HepG2 (cell line): ENCODE results near the gene C6orf132. TPM values are rescaled to one million over a fixed set of nuclear protein-coding genes. Genes with fewer than 3 reads are reported as not detected.

Source experiments
- ATAC-seq: fragments of 200-7000 bp; cut with Tn5 transposase; 3 replicates; pipeline ENCODE4 v1.9.1; 2020; ENCODE audit warnings: mild to moderate bottlenecking, moderate library complexity
- BruUV-seq: library from RNA; stranded (reverse); fragments of 400-500 nt; replicated peaks from 2 replicates; lab custom pipeline; 2021; lab: Mats Ljungman, UMichigan
- CTCF ChIA-PET: fragments of 300-600 bp; formaldehyde crosslinking; extraction: SDS; loops from one replicate; lab custom pipeline; 2021; ENCODE audit warnings: low total read pairs, inconsistent platforms, low intra/inter-chr PET ratio; lab: Yijun Ruan, JAX
- POLR2A ChIA-PET: fragments of 350-600 bp; sonication (Branson Sonifier 250); formaldehyde crosslinking; loops from one replicate; lab custom pipeline; 2020; ENCODE audit warnings: antibody characterized with exemption, inconsistent platforms; lab: Yijun Ruan, JAX
- DNase-seq: peaks from one replicate; pipeline ENCODE4 v3.0.0-alpha.2; 2015; ENCODE audit warnings: low spot score
- FAIRE-seq: peaks from 3 replicates; lab custom pipeline; 2011; peaks lifted over from hg19 to GRCh38; lab: Jason Lieb, UNC
- H2AFZ ChIP-seq: one replicate; pipeline ENCODE4 v1.6.1; 2011; ENCODE audit warnings: low read length, inconsistent platforms
- H3K27ac ChIP-seq: fragments of 300-600 bp; 3 replicates; pipeline ENCODE4 v1.8.0; 2011; ENCODE audit warnings: mixed run types, mild to moderate bottlenecking, mixed read lengths, low read length, inconsistent platforms; ENCODE audit not compliant: insufficient read depth; ENCODE audit errors: extremely low read length
- H3K27me3 ChIP-seq, 2 experiments: fragments of 200-600 bp in 1 of 2; 2 replicates in 1 of 2; 3 replicates in 1 of 2; pipeline versions ENCODE4 v1.6.0 to v1.8.0; 2011; ENCODE audit warnings: low read length in 2 of 2, mild to moderate bottlenecking in 2 of 2, moderate library complexity in 2 of 2, inconsistent platforms in 1 of 2; ENCODE audit not compliant: insufficient read depth in 2 of 2, control insufficient read depth in 1 of 2
- H3K36me3 ChIP-seq, 2 experiments: fragments of 200-600 bp in 1 of 2; replicated peaks in 1 of 2; 2 replicates in 1 of 2; 3 replicates in 1 of 2; pipeline versions ENCODE4 v1.5.1 to v1.8.0; 2011; ENCODE audit warnings: low read length in 2 of 2, inconsistent platforms in 1 of 2; ENCODE audit not compliant: insufficient read depth in 2 of 2, control insufficient read depth in 1 of 2
- H3K4me1 ChIP-seq: 2 replicates; pipeline ENCODE4 v1.5.1; 2012; ENCODE audit warnings: low read length, inconsistent platforms; ENCODE audit not compliant: insufficient read depth
- H3K4me2 ChIP-seq: 2 replicates; pipeline ENCODE4 v1.6.0; 2011; ENCODE audit warnings: low read depth, low read length, inconsistent platforms
- H3K4me3 ChIP-seq, 3 experiments: fragments of 200-600 bp in 1 of 3; sonication (generic), shearing (Covaris generic) in 1 of 3; replicated peaks in 1 of 3; 2 replicates each; pipeline ENCODE4 v1.5.1; 2011 to 2016; ENCODE audit warnings: low read length in 3 of 3, inconsistent platforms in 2 of 3, low read depth in 2 of 3, mild to moderate bottlenecking in 2 of 3, control low read depth in 1 of 3, mixed read lengths in 1 of 3; ENCODE audit not compliant: insufficient read depth in 1 of 3
- H3K79me2 ChIP-seq: one replicate; pipeline ENCODE4 v1.6.1; 2011; ENCODE audit warnings: low read length, inconsistent platforms; ENCODE audit not compliant: insufficient read depth
- H3K9ac ChIP-seq: 2 replicates; pipeline ENCODE4 v1.6.0; 2011; ENCODE audit warnings: mild to moderate bottlenecking, low read depth, low read length, inconsistent platforms; ENCODE audit not compliant: insufficient read depth
- H3K9me3 ChIP-seq: 2 replicates; pipeline ENCODE4 v1.5.1; 2012; ENCODE audit warnings: mild to moderate bottlenecking, low read length
- H4K20me1 ChIP-seq: 2 replicates; pipeline ENCODE4 v1.6.0; 2011; ENCODE audit warnings: inconsistent platforms, mild to moderate bottlenecking, low read length, moderate library complexity; ENCODE audit not compliant: insufficient read depth
- AGO2 ChIP-seq: fragments of 200-400 bp; formaldehyde crosslinking; optimal IDR thresholded peaks from 2 replicates; pipeline ENCODE3; 2017; ENCODE audit warnings: mild to moderate bottlenecking, low read depth, low read length, moderate library complexity
- DMAP1 ChIP-seq: IDR thresholded peaks from 2 replicates; pipeline ENCODE4 v1.6.1; 2016
- FOXO1 ChIP-seq: sonication (generic); formaldehyde crosslinking; IDR thresholded peaks from 2 replicates; pipeline ENCODE4 v1.4.0; 2020; ENCODE audit warnings: missing genetic modification reagents
- HNRNPK ChIP-seq: fragments of 200-400 bp; formaldehyde crosslinking; IDR thresholded peaks from 2 replicates; pipeline ENCODE4 v1.6.1; 2018; ENCODE audit warnings: low read length, low read depth, moderate library complexity, mild to moderate bottlenecking; ENCODE audit not compliant: poor library complexity, severe bottlenecking
- IKZF1 ChIP-seq: fragments of 450-650 bp; IDR thresholded peaks from 2 replicates; pipeline ENCODE4 v1.7.1; 2016
- MAF1 ChIP-seq: sonication (generic); formaldehyde crosslinking; IDR thresholded peaks from 2 replicates; pipeline ENCODE4 v1.5.0; 2020; ENCODE audit warnings: missing genetic modification reagents, borderline replicate concordance
- NPAS2 ChIP-seq: sonication (generic); formaldehyde crosslinking; IDR thresholded peaks from 2 replicates; pipeline ENCODE4 v1.8.0; 2022; ENCODE audit warnings: mild to moderate bottlenecking, missing genetic modification reagents, borderline replicate concordance
- NRL ChIP-seq: sonication (generic); formaldehyde crosslinking; IDR thresholded peaks from 2 replicates; pipeline ENCODE4 v1.5.0; 2020; ENCODE audit warnings: missing genetic modification reagents, mild to moderate bottlenecking, moderate library complexity, borderline replicate concordance
- RFXANK ChIP-seq: IDR thresholded peaks from 2 replicates; pipeline ENCODE4 v1.6.1; 2016
- SNRNP70 ChIP-seq: fragments of 200-400 bp; formaldehyde crosslinking; IDR thresholded peaks from 2 replicates; pipeline ENCODE4 v1.6.1; 2017; ENCODE audit warnings: mild to moderate bottlenecking, low read depth, low read length, moderate library complexity
- TCF12 ChIP-seq, 2 experiments: fragments of 450-650 bp in 1 of 2; sonication (generic) in 1 of 2; formaldehyde crosslinking in 1 of 2; IDR thresholded peaks; 2 replicates each; pipeline versions ENCODE4 v1.6.1 to v1.8.0; 2017 to 2022; ENCODE audit warnings: antibody characterized with exemption in 1 of 2, mild to moderate bottlenecking in 1 of 2, missing genetic modification reagents in 1 of 2, moderate library complexity in 1 of 2
- TEAD3 ChIP-seq: optimal IDR thresholded peaks from 2 replicates; pipeline ENCODE3; 2016; ENCODE audit warnings: borderline replicate concordance
- TSC22D2 ChIP-seq: sonication (generic); formaldehyde crosslinking; IDR thresholded peaks from 2 replicates; pipeline ENCODE4 v1.5.1; 2020; ENCODE audit warnings: missing genetic modification reagents, mild to moderate bottlenecking, borderline replicate concordance
- ZBTB38 ChIP-seq: sonication (generic); formaldehyde crosslinking; IDR thresholded peaks from 2 replicates; pipeline ENCODE4 v1.5.1; 2020; ENCODE audit warnings: mild to moderate bottlenecking, missing genetic modification reagents
- ZFP1 ChIP-seq: IDR thresholded peaks from 2 replicates; pipeline ENCODE4 v1.6.1; 2016
- ZNF12 ChIP-seq: sonication (generic); formaldehyde crosslinking; IDR thresholded peaks from 2 replicates; pipeline ENCODE4 v1.5.0; 2020; ENCODE audit warnings: missing genetic modification reagents
- ZNF225 ChIP-seq: sonication (generic); formaldehyde crosslinking; IDR thresholded peaks from 2 replicates; pipeline ENCODE4 v1.4.0; 2020; ENCODE audit warnings: mild to moderate bottlenecking, missing genetic modification reagents
- ZNF296 ChIP-seq: sonication (generic); formaldehyde crosslinking; conservative IDR thresholded peaks from 2 replicates; pipeline ENCODE4 v1.5.0; 2020; ENCODE audit warnings: mild to moderate bottlenecking, missing genetic modification reagents
- ZNF557 ChIP-seq: sonication (generic); formaldehyde crosslinking; IDR thresholded peaks from 2 replicates; pipeline ENCODE4 v1.4.0; 2020; ENCODE audit warnings: missing genetic modification reagents
- ZNF660 ChIP-seq: sonication (generic); formaldehyde crosslinking; IDR thresholded peaks from 2 replicates; pipeline ENCODE4 v1.5.1; 2020; ENCODE audit warnings: mild to moderate bottlenecking, low read depth, missing genetic modification reagents, borderline replicate concordance
- ZNF766 ChIP-seq: sonication (generic); formaldehyde crosslinking; IDR thresholded peaks from 2 replicates; pipeline ENCODE4 v1.5.0; 2020; ENCODE audit warnings: missing genetic modification reagents, borderline replicate concordance
- WGBS: methylation state at CpG from one replicate; pipeline ENCODE4 v1.1.6; 2017; ENCODE audit warnings: low lambda C conversion rate; 5-methylcytosine and 5-hydroxymethylcytosine counted together
- in situ Hi-C: cut with HindIII; loops from 2 replicates; pipeline ENCODE4 v1.10.0; 2017; ENCODE audit warnings: low pct_unique_long_range_greater_than_20kb; ENCODE audit not compliant: extremely low pct_ligation_motif_present
- intact Hi-C: fragments of 100-400 bp; cut with micrococcal nuclease; formaldehyde crosslinking; loops from one replicate; pipeline ENCODE4 v1.10.0; 2022; ENCODE audit not compliant: unreplicated experiment
- polyA plus RNA-seq, 8 experiments: library from polyadenylated mRNA; depleted of rRNA in 3 of 8; stranded (reverse) in 7 of 8; unstranded in 1 of 8; fragments of >200 nt; fragmentation: Illumina TruSeq in 4 of 8; extraction: Trizol in 4 of 8; gene quantifications; 2 replicates each; pipeline versions ENCODE4 v1.2.1 to v1.2.3, GENCODE V29; 2011 to 2016; ENCODE audit warnings: low read depth in 4 of 8, missing spikeins in 1 of 8, mixed read lengths in 1 of 8; ENCODE audit not compliant: insufficient read depth in 1 of 8
- total RNA-seq, 5 experiments: library from RNA; depleted of rRNA; stranded (reverse); fragments of >200 nt; fragmentation: Illumina TruSeq; extraction: Trizol; gene quantifications; 2 replicates each; pipeline ENCODE4 v1.2.3, GENCODE V29; 2016; ENCODE audit warnings: low read depth in 1 of 5
- TF ChIP-seq, protein P1 (sequence below): sonication (generic); formaldehyde crosslinking; IDR thresholded peaks from 2 replicates; pipeline ENCODE4 v1.4.0; 2020; ENCODE audit warnings: missing genetic modification reagents
- TF ChIP-seq, protein P2 (sequence below): IDR thresholded peaks from 2 replicates; pipeline ENCODE4 v1.6.1; 2016; ENCODE audit warnings: missing compliant biosample characterization, missing genetic modification reagents, borderline replicate concordance
- TF ChIP-seq, protein P3 (sequence below): IDR thresholded peaks from 2 replicates; pipeline ENCODE4 v1.6.1; 2016; ENCODE audit warnings: missing biosample characterization, missing genetic modification reagents, low read depth

Gene C6orf132
- total and polyA plus RNA-seq, 2 of the 13 experiments (the other 11 are each of a cell fraction or from before 2014, with no cell fraction given) = 0.78 to 3.0 TPM

DNA sequence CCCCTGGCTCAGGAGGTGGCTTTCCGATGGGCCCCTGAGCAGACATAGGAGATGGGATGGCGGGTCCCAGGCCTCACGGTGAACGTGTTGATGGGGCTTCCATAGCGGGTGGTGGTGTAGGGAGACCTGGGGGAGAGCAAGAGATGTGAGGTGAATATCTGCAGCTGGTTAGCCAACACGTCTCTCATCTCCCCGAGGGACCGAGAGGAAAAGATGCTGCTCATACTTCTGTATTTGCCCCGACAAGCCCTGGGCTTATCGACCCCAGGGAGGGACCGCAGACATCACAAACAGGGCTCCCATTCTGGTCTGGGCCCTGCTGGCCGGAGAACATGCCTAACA, 38.7 kb downstream of the C6orf132 start:
- ATAC-seq = no peak
- H3K36me3 ChIP-seq = no peaks in the 10 kb centered on the region
- H4K20me1 ChIP-seq = no peaks in the 10 kb centered on the region
- peak overlapping the region in 1 of 3 experiments; percentile 35; a peak in 2 of 6 replicates for H3K4me3 ChIP-seq
- no peak for DNase-seq
- H3K9ac ChIP-seq = no peak overlapping the region
- H3K27me3 ChIP-seq = no peaks in the 10 kb centered on the region
- CTCF ChIA-PET = interaction anchor here (1.5 kb wide), 1 partner anchor 28 kb away, joined by 5 read pairs; no protein-coding TSS in a partner anchor
- no peak overlapping the region for H3K27ac ChIP-seq
- in situ Hi-C loops = no loop called here
- H2AFZ ChIP-seq = no peak overlapping the region
- no peak for FAIRE-seq
- no TSS peak for BruUV-seq
- peak overlapping the region; percentile 55 for H3K4me2 ChIP-seq
- 76% methylated on average over 12 of the region's 12 CpGs for WGBS
- intact Hi-C loops = no loop called here
- no peaks in the 10 kb centered on the region for H3K9me3 ChIP-seq
- H3K79me2 ChIP-seq = no peaks in the 10 kb centered on the region
- POLR2A ChIA-PET = interaction anchor here (1.0 to 2.2 kb wide), 7 partner anchors 9 to 53 kb away, joined by 3 to 15 read pairs (median 4); partner anchors contain the start of genes C6orf132 and TAF8
- H3K4me1 ChIP-seq = peaks cover 83% of the 10 kb centered on the region
- TF ChIP-seq ZNF557 (CRISPR knock-in tag) = no peak
- TF ChIP-seq ZNF660 (CRISPR knock-in tag) = no peak
- TF ChIP-seq TCF12 (IDR thresholded peaks at IDR 0.05) = no peak
- no peak for TF ChIP-seq TCF12 (CRISPR knock-in tag; IDR thresholded peaks at IDR 0.05)
- no peak for TF ChIP-seq AGO2
- no peak for TF ChIP-seq NPAS2 (CRISPR knock-in tag)
- no peak for TF ChIP-seq IKZF1
- TF ChIP-seq TEAD3 (CRISPR knock-in tag) = peak; percentile 6
- TF ChIP-seq, protein P1, sequence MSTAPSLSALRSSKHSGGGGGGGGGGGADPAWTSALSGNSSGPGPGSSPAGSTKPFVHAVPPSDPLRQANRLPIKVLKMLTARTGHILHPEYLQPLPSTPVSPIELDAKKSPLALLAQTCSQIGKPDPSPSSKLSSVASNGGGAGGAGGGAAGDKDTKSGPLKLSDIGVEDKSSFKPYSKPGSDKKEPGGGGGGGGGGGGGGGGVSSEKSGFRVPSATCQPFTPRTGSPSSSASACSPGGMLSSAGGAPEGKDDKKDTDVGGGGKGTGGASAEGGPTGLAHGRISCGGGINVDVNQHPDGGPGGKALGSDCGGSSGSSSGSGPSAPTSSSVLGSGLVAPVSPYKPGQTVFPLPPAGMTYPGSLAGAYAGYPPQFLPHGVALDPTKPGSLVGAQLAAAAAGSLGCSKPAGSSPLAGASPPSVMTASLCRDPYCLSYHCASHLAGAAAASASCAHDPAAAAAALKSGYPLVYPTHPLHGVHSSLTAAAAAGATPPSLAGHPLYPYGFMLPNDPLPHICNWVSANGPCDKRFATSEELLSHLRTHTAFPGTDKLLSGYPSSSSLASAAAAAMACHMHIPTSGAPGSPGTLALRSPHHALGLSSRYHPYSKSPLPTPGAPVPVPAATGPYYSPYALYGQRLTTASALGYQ = no peak
- TF ChIP-seq, protein P2, sequence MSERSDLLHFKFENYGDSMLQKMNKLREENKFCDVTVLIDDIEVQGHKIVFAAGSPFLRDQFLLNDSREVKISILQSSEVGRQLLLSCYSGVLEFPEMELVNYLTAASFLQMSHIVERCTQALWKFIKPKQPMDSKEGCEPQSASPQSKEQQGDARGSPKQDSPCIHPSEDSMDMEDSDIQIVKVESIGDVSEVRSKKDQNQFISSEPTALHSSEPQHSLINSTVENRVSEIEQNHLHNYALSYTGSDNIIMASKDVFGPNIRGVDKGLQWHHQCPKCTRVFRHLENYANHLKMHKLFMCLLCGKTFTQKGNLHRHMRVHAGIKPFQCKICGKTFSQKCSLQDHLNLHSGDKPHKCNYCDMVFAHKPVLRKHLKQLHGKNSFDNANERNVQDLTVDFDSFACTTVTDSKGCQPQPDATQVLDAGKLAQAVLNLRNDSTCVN (CRISPR knock-in tag) = peak; percentile 20; the same call in 1 of the 2 replicates
- TF ChIP-seq TSC22D2 (CRISPR knock-in tag) = no peak
- no peak for TF ChIP-seq ZFP1 (CRISPR knock-in tag)
- TF ChIP-seq HNRNPK = no peak
- no peak for TF ChIP-seq MAF1
- peak; percentile 72 for TF ChIP-seq ZBTB38 (CRISPR knock-in tag)
- no peak for TF ChIP-seq DMAP1
- TF ChIP-seq ZNF766 (CRISPR knock-in tag) = no peak
- TF ChIP-seq, protein P3, sequence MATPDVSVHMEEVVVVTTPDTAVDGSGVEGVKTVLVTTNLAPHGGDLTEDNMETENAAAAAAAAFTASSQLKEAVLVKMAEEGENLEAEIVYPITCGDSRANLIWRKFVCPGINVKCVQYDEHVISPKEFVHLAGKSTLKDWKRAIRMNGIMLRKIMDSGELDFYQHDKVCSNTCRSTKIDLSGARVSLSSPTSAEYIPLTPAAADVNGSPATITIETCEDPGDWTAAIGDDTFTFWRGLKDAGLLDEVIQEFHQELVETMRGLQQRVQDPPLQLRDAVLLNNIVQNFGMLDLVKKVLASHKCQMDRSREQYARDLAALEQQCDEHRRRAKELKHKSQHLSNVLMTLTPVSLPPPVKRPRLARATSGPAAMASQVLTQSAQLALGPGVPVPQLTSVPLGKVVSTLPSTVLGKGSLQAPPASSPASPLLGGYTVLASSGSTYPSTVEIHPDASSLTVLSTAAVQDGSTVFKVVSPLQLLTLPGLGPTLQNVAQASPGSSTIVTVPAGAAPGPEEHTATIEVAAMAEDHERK (CRISPR knock-in tag) = no peak
- no peak for TF ChIP-seq RFXANK (CRISPR knock-in tag)
- TF ChIP-seq ZNF296 (CRISPR knock-in tag) = 0 out of 2 replicates have a peak, but pooled peaks have one; percentile 33
- TF ChIP-seq ZNF225 = 0 out of 2 replicates have a peak, but pooled peaks have one; percentile 39
- TF ChIP-seq SNRNP70 = no peak
- no peak for TF ChIP-seq NRL (CRISPR knock-in tag)
- TF ChIP-seq FOXO1 = no peak
- TF ChIP-seq ZNF12 = no peak
